Daoy (cell line): ENCODE results near the gene FRMPD1. TPM values are rescaled to one million over a fixed set of nuclear protein-coding genes. Genes with fewer than 3 reads are reported as not detected.
A peak's percentile ranks its signal among the peaks of the same experiment; 100 is the strongest.

ENCODE experiments used
- DNase-seq: peaks from one replicate; pipeline ENCODE4 v3.0.0-alpha.2; 2015; ENCODE audit warnings: low read depth
- total RNA-seq: library from RNA; depleted of rRNA; stranded (reverse); fragments of >200 nt; shearing (Covaris generic); gene quantifications from 2 replicates; pipeline ENCODE4 v1.2.3, GENCODE V29; 2014

The FRMPD1 gene
- total RNA-seq, 1 experiment from 2014 or later: 0.06 TPM

DNA sequence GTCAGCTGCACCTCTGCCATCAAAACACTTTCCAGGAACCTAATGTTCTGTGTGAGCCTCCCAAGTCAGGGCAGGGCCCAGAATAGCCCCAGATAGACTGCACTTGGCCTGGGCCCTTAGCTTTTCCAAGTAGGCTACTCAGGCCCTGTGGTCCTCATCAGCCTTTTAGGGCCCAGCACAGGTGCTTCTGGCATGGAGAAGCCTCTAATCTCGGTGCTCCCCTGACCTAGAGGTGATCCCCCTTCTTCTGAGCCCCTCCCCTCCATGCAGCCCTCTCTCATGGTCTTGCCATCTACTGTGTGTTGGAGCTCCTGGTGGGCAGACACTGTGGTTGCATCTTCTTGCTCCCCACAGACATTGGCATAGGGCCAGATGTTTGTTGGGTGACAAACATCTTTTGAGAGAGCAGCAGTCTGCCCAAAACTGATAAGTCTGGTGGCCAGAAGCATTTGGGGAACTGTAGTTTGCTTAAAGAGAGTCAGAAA is 28.1 kb downstream of the FRMPD1 start:
- no peak for DNase-seq

GRCh38 chr9:37679649-37680402 is 29.1 kb downstream of the FRMPD1 start:
- no peak for DNase-seq

- no peak for DNase-seq
Measured at GRCh38 chr9:37682951-37683350, 32.2 kb downstream of the FRMPD1 start.

GRCh38 chr9:37683531-37684371 is 33.0 kb downstream of the FRMPD1 start:
- no peak for DNase-seq

GRCh38 chr9:37692622-37693221 is 42.0 kb downstream of the FRMPD1 start:
- no peak for DNase-seq

DNA sequence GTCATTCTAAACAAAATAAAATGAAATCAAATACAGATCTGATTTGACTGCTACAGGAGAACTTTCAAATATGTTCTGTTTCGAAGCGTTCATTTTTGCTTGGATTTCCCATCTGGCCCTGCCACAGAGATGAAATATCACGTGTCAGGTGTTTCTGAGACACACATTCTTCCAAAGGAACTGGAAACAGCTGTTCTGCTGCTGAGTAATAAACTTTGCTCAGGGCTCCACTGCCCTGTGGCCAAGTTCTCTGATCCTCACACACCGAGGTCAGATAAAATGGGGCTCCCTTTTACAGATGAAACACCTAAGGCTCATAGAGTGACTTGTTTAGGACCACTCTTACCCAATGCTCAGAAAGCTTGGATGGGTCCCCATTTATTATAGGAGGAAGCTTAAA is 42.5 kb downstream of the FRMPD1 start:
- no peak for DNase-seq

GRCh38 chr9:37694355-37694754 is 43.6 kb downstream of the FRMPD1 start:
- no peak for DNase-seq

GRCh38 chr9:37696528-37696927 is 45.8 kb downstream of the FRMPD1 start:
- no peak for DNase-seq

DNA sequence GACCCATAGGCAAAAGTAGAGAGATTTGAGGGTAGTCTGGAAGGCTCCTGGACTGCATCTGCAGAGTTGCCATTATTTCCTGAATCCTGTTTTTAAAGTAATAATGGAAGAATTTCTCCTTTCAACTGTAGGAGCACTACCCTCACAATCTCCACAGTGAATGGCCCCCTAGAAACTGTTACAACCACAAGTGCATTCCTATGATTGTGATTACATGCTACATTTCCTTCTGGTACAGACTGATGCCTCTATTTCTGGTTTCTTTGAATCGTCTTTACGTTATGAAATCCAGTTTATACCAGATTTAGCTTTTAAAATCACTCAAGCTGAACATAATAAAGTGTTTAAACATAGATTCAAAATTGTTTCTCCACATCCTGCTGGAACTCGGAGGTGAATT is 49.4 kb downstream of the FRMPD1 start:
- no peak for DNase-seq

DNA sequence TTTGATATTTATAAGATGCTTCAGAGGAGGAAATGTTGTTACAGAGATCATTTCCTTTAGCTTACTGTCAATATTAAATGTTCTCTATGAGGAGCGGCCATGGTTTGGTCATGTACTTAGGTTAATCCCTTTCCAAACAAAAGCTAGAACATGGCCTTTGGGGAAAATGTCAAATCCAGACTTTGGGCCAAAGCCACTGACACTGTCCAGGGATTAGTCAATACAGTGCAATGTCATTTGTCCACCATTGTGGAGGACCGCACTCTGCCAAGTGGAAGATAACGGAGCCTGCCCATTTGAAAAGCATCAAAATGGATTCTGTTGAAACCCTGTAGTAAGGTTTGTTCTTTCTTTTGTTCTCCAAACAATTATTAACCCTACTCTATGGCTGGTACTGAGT is 50.1 kb downstream of the FRMPD1 start:
- no peak for DNase-seq

GRCh38 chr9:37705787-37706186 is 55.0 kb downstream of the FRMPD1 start:
- DNase-seq: no peak

GRCh38 chr9:37706290-37706689 is 55.5 kb downstream of the FRMPD1 start:
- peak; percentile 20 for DNase-seq

DNA sequence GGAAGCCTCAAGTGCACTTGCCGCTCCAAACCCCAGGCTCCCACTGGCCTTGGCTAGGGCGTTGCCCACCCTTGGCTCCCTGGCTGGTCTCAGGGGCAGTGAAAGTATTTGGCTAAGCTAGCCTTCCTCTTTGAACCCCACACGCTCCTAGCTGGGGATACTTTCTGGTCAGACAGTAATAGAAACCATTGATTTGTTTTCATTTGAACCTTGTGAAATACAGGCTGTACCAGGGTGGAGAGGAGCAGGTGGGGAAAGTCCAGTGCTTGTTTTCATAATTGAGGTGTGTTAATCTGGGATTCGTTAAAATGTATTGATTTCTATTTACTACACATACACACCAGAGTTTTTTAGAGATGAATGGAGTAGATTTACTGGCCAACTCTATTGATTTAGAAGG is 57.0 kb downstream of the FRMPD1 start:
- no peak for DNase-seq

GRCh38 chr9:37710046-37710445 is 59.3 kb downstream of the FRMPD1 start:
- DNase-seq: no peak

- no peak for DNase-seq
Measured at GRCh38 chr9:37715260-37715659, 64.5 kb downstream of the FRMPD1 start.

- no peak for DNase-seq
Measured at GRCh38 chr9:37715991-37716505, 65.3 kb downstream of the FRMPD1 start.

DNA sequence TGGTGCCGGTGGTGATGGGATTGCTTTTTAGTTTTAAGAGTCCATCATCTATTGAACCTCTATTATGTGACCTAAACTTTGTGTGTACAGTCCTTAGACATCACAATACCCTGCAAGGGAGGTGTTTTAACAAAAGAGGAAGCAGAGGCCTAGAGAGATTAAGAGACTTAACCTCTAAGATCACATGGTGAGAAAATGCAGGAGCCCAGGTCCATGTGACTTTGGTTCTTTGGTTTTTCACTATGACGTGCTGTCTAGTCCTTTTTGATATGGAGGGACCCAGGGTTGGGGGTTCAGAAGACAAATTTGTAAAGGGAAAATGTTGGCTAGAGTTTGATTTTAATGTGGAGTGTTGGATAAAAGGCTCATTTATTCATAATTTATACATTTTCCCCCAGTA is 68.8 kb downstream of the FRMPD1 start:
- no peak for DNase-seq

GRCh38 chr9:37727013-37727412 is 76.3 kb downstream of the FRMPD1 start:
- no peak for DNase-seq

DNA sequence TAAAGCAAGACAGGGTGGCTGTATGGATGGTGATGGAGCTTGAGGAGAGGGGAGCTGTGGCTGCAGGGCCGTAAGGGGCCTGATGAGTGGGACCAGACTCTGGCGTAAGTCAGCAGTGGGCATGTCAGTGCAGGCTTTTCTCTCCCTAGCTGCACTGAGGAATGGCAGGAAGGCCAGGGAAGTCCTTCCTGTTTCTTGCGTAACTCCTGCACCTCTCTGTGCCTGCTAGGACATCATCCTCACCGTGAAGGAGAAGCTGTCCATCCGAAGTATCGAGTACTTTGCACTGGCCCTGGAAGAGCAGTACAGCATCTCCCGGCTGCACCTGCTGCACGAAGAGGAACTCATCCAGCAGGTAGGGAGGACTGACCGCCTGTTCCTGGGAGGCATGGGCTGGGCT is 78.7 kb downstream of the FRMPD1 start:
- DNase-seq: no peak

DNA sequence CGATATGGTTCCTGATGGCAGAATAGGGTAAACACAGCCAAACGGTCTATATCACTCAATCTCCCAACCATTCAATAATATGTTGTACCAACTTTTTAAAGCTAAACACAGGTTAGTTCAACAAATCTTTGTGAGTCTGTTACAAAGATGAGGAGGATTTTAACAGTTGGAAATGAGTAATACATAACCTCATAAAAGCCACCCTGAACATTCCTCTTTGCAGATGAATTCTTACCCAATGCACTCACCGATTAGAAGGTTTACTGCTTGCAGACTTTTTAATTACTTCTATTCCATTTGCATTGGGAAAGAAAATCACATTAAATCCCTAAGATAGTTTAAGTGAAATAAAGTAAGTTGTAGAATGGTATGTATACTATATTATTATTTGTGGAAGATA is 79.5 kb downstream of the FRMPD1 start:
- DNase-seq: no peak

DNA sequence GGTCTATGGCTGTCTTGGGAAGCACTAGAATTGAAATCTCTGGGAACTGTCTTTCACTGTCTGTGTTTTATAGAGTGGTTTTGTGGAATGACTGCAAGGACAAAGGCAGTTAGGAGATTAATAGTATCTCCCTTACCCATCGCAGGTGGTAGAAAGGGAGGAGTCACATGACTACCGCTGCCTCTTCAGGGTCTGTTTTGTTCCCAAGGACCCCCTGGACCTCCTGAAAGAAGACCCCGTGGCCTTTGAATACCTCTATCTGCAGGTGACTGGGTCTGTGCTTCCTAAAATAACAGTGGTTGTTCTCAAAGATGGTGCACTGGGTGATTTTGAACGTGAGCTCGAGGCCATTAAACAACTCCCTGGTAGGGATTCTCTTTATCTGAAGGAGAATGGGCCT is 80.1 kb downstream of the FRMPD1 start:
- no peak for DNase-seq

GRCh38 chr9:37732086-37732741 is 81.5 kb downstream of the FRMPD1 start:
- DNase-seq: no peak
